ENCODE results near the gene LTBP1. TPM values are rescaled to one million over a fixed set of nuclear protein-coding genes. Genes with fewer than 3 reads are reported as not detected.

The LTBP1 gene
- polyA plus RNA-seq, 1 experiment = 124 TPM

DNA sequence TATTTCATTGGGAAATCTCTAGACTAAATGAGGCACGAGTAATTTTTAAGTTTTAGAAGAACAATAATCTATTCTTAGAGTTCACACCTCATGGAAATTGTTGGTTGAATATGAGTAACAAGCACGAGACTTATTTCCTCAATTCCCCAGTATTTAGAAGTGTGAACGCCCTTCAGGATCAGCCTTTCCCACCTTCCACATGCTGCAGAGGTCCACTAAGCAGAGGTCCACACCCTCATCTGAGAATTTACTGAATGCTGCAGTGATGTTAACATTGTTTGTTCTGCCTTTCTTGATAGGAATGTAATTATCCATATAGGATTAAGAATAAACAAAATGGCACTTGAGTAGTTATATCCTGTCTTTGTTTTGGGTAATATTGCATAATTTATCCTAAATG is 41.8 kb downstream of the LTBP1 start:
- Histone ChIP-seq H3K4me3 (ENCODE audit: low read depth, low read length) (no peak overlapping the region), H3K27me3 (ENCODE audit: control insufficient read depth, insufficient read depth, low read length) (no peaks in the 10 kb centered on the region), H3K36me3 (ENCODE audit: control insufficient read depth, insufficient read depth, low read length) (no peaks in the 10 kb centered on the region)
- no peak for DNase-seq (ENCODE audit: low read depth)
- ChIA-PET CTCF (no interaction called here), POLR2A (no interaction called here)
- TF ChIP-seq, protein P1, sequence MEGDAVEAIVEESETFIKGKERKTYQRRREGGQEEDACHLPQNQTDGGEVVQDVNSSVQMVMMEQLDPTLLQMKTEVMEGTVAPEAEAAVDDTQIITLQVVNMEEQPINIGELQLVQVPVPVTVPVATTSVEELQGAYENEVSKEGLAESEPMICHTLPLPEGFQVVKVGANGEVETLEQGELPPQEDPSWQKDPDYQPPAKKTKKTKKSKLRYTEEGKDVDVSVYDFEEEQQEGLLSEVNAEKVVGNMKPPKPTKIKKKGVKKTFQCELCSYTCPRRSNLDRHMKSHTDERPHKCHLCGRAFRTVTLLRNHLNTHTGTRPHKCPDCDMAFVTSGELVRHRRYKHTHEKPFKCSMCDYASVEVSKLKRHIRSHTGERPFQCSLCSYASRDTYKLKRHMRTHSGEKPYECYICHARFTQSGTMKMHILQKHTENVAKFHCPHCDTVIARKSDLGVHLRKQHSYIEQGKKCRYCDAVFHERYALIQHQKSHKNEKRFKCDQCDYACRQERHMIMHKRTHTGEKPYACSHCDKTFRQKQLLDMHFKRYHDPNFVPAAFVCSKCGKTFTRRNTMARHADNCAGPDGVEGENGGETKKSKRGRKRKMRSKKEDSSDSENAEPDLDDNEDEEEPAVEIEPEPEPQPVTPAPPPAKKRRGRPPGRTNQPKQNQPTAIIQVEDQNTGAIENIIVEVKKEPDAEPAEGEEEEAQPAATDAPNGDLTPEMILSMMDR (IDR thresholded peaks at IDR 0.05; ENCODE audit: insufficient read depth, low read depth, low read length) = no peak

DNA sequence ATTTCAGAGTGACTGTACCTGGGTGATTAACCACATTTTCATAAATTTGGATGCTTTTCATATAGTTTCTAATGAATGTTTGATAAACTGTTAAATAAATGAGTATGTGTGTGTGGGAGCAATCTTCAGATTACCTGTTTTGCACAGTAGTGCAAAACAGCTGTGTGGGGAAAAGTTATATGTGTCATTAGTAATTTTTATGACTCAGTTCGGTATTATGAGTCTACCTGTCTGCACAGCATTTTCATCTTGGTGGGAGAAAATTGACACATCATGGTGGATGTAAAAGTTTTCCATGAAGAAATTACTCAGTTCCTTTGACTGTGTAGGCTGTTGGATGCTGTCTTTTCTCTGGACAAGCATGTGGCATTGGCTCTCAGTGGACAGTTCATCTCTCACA is 43.8 kb downstream of the LTBP1 start:
- Histone ChIP-seq H3K27me3 (ENCODE audit: control insufficient read depth, insufficient read depth, low read length) (no peaks in the 10 kb centered on the region), H3K36me3 (ENCODE audit: control insufficient read depth, insufficient read depth, low read length) (no peaks in the 10 kb centered on the region), H3K4me3 (ENCODE audit: low read depth, low read length) (no peak overlapping the region)
- TF ChIP-seq, protein P1 (IDR thresholded peaks at IDR 0.05; ENCODE audit: insufficient read depth, low read depth, low read length) = no peak
- ChIA-PET POLR2A (no interaction called here), CTCF (interaction anchor here (0.7 to 1.8 kb wide), 2 partner anchors 10 to 11 kb away, joined by 3 to 4 read pairs; no protein-coding TSS in a partner anchor)
- no peak for DNase-seq (ENCODE audit: low read depth)

DNA sequence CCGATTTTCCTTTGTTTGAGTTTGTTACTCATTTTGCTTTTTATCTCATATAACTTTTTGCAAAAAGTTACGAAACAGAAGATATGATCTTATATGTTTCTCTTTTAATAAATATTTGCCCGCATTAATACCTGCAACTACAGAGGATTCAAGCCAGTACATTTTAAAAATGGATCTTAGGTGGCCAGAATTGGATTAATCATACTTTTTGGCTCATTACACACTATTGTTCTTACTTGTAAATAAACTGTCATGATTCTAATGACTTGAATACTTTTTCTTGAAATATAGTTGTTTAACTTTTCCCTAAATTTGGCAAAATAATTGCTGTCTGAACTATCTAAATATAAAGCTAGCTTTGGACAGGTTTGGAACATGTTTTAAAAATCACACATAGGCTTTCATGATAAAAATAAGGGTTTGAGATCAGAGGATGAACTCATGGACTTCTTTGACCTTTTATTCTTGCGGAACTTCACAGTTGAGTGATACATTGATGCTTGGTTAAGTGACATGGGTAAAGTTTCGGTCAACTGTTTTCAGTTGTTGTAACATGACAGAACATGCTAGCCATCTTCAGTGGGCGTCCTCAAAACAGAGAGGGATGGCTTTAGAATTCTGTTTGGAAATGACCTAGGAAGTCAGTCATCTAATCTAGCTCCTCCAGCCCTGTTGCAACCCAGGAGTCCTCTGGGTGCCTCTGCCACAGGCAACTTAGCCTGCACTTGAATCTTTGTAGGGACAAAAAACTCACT is 44.5 kb downstream of the LTBP1 start:
- POLR2A ChIA-PET = no interaction called here
- no peaks in the 10 kb centered on the region for H3K36me3 ChIP-seq (ENCODE audit: control insufficient read depth, insufficient read depth, low read length)
- CTCF ChIA-PET = interaction anchor here (1.8 kb wide), 1 partner anchor 9 kb away, joined by 4 read pairs; no protein-coding TSS in a partner anchor

DNA sequence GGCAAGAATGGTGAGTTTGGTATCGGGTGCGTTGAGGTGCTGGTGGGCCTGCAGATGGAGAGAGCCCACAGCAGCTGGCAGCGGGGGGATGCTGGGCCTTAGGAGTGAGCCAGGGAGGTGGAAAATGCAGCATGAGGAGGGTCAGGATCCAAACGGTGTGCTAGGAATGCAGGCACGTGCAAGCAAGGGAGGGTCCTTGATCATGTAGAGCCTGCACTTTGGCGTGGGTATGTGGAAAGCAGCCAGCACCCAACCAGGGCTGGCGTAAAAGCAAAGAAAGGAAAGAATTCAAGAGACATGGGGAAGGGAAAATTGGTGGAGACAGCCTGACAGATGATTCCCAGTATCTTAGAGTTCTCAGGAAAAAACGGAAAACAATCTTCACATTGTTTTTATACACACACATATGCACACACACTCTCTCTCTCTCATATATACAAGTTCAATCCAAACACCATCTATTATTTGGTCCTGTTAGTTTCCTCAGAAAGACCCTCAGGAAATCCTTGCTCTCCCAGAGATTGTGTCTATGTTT is 46.3 kb downstream of the LTBP1 start:
- POLR2A ChIA-PET = no interaction called here
- Histone ChIP-seq H3K4me3 (ENCODE audit: low read depth, low read length) (no peak overlapping the region), H3K36me3 (ENCODE audit: control insufficient read depth, insufficient read depth, low read length) (no peaks in the 10 kb centered on the region), H3K27me3 (ENCODE audit: control insufficient read depth, insufficient read depth, low read length) (no peaks in the 10 kb centered on the region)
- TF ChIP-seq, protein P1 (IDR thresholded peaks at IDR 0.05; ENCODE audit: insufficient read depth, low read depth, low read length) = no peak
- DNase-seq (ENCODE audit: low read depth) = no peak
- CTCF ChIA-PET = no interaction called here

More for the DNA sequence above, 44.5 kb downstream of the LTBP1 start:
- H3K27me3 ChIP-seq (ENCODE audit: control insufficient read depth, insufficient read depth, low read length) = no peaks in the 10 kb centered on the region
- DNase-seq (ENCODE audit: low read depth) = no peak
- TF ChIP-seq, protein P1 (IDR thresholded peaks at IDR 0.05; ENCODE audit: insufficient read depth, low read depth, low read length) = no peak
- H3K4me3 ChIP-seq (ENCODE audit: low read depth, low read length) = no peak overlapping the region

DNA sequence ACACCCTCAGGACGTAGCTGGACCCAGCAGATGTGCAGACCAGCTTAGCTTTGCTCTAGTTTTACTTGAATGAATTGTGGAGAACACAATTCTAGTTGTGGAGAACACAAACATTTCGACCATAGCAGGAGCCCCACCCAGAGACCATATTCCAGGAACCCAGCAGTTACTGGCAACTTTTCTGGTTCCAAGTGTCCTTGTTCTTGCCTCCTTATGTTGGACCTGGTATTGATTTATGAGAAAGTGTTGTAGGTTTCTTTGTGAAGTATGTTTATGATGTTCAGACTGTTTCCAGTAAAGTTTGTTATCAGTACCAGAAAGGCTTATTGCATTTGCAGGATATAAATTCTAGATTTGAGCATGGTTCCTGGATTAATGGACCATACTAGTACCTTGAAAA is 51.0 kb downstream of the LTBP1 start:
- DNase-seq (ENCODE audit: low read depth) = no peak
- TF ChIP-seq, protein P1 (IDR thresholded peaks at IDR 0.05; ENCODE audit: insufficient read depth, low read depth, low read length) = no peak
- Histone ChIP-seq H3K4me3 (ENCODE audit: low read depth, low read length) (no peak overlapping the region), H3K27me3 (ENCODE audit: control insufficient read depth, insufficient read depth, low read length) (no peaks in the 10 kb centered on the region), H3K36me3 (ENCODE audit: control insufficient read depth, insufficient read depth, low read length) (no peaks in the 10 kb centered on the region)
- ChIA-PET POLR2A (no interaction called here), CTCF (interaction anchor here (1.3 kb wide), 1 partner anchor 36 kb away, joined by 4 read pairs; no protein-coding TSS in a partner anchor)

Data from BJ (cell line).